Gastroesophageal sphincter (tissue), 3 donors: Measurements from ENCODE around the gene SH3D21.

ENCODE experiments used
- EP300 ChIP-seq: sonication (generic); formaldehyde crosslinking; IDR thresholded peaks from one replicate; pipeline ENCODE4 v1.6.1; 2017; ENCODE audit warnings: antibody characterized with exemption, mild to moderate bottlenecking
- POLR2AphosphoS5 ChIP-seq: sonication (generic); formaldehyde crosslinking; IDR thresholded peaks from one replicate; pipeline ENCODE4 v1.6.1; 2017; ENCODE audit warnings: antibody characterized with exemption
- TF ChIP-seq, protein P1 (sequence below), 4 experiments: fragments of 200-600 bp in 2 of 4; fragments of 450-650 bp in 2 of 4; sonication (generic) in 1 of 4; IDR thresholded peaks; one replicate each; pipeline ENCODE4 v1.5.1; 2017 to 2019; ENCODE audit warnings: antibody characterized with exemption in 4 of 4, mild to moderate bottlenecking in 2 of 4, moderate library complexity in 2 of 4

DNA sequence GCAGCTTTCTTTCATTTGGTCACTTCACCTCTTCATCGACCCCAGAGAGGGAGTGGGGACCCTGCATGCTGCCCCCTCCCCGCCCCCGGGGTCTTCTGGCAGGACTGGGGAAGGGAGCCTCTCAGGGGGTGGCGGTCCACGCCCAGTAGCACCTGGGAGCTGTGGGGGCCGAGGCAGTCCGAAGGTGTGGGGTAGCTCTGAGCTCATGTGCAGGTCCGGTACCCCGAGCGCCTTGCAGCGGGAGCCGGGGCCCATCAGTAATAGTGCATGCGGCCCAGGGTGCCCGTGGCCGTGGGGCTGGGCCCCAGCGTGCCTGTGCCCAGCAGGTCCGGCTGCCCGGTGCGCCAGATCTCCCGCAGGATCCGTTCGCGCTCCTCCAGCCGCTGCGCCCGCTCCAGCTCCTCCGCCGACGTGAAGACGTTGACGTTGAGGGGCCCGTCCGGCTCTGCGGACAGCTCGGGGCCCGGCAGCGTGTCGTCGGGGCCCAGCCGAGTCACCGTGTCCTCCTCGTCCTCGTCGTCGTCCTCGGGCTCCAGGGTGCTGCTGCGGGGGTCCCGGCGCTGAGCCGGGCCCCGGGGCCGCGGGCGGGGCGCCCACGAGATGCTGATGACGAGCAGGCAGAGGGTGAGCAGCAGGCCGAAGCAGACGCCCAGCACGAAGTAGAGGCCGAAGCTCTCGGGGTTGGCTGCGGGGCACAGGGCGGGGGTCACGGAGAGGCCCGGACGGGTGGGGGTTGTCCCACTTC is 16.0 kb downstream of the SH3D21 start:
- TF ChIP-seq, protein P1, sequence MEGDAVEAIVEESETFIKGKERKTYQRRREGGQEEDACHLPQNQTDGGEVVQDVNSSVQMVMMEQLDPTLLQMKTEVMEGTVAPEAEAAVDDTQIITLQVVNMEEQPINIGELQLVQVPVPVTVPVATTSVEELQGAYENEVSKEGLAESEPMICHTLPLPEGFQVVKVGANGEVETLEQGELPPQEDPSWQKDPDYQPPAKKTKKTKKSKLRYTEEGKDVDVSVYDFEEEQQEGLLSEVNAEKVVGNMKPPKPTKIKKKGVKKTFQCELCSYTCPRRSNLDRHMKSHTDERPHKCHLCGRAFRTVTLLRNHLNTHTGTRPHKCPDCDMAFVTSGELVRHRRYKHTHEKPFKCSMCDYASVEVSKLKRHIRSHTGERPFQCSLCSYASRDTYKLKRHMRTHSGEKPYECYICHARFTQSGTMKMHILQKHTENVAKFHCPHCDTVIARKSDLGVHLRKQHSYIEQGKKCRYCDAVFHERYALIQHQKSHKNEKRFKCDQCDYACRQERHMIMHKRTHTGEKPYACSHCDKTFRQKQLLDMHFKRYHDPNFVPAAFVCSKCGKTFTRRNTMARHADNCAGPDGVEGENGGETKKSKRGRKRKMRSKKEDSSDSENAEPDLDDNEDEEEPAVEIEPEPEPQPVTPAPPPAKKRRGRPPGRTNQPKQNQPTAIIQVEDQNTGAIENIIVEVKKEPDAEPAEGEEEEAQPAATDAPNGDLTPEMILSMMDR (IDR thresholded peaks at IDR 0.05), result no peak
- TF ChIP-seq POLR2AphosphoS5, result no peak
- no peak for TF ChIP-seq EP300
